ENCODE data around the gene TCEANC2. TPM values are rescaled to one million over a fixed set of nuclear protein-coding genes. Genes with fewer than 3 reads are reported as not detected.

Gene TCEANC2
- total RNA-seq, 1 donor from 2014 or later: 8.1 TPM

- TF ChIP-seq CTCF (IDR thresholded peaks at IDR 0.05): no peak
- ChIA-PET CTCF (no interaction called here), POLR2A (no interaction called here)
- Mint-ChIP-seq H3K4me1 (no peaks in the 10 kb centered on the region), H3K27me3 (peaks cover 19% of the 10 kb centered on the region), H3K4me3 (no peak overlapping the region), H3K27ac (no peak overlapping the region), H3K36me3 (ENCODE audit: low read depth) (no peaks in the 10 kb centered on the region), H3K9me3 (no peaks in the 10 kb centered on the region)
- intact Hi-C loops (cut with micrococcal nuclease): no loop called here
- ATAC-seq (ENCODE audit: low read depth): no peak
- no peak for DNase-seq
Measured at GRCh38 chr1:54012863-54013262, 40.5 kb upstream of the TCEANC2 start.

GRCh38 chr1:54013393-54014008, 39.9 kb upstream of the TCEANC2 start:
- intact Hi-C loops (cut with micrococcal nuclease): no loop called here
- no peak overlapping the region for H3K27ac Mint-ChIP-seq
- H3K36me3 Mint-ChIP-seq (ENCODE audit: low read depth): no peaks in the 10 kb centered on the region
- no peaks in the 10 kb centered on the region for H3K4me1 Mint-ChIP-seq
- POLR2A ChIA-PET: no interaction called here
- CTCF ChIA-PET: no interaction called here
- peaks cover 16% of the 10 kb centered on the region for H3K27me3 Mint-ChIP-seq
- H3K9me3 Mint-ChIP-seq: no peaks in the 10 kb centered on the region
- ATAC-seq (ENCODE audit: low read depth) (no peak), DNase-seq (no peak)
- no peak overlapping the region for H3K4me3 Mint-ChIP-seq
- TF ChIP-seq CTCF (IDR thresholded peaks at IDR 0.05): no peak

GRCh38 chr1:54014009-54014629, 39.3 kb upstream of the TCEANC2 start:
- CTCF ChIA-PET: no interaction called here
- intact Hi-C loops (cut with micrococcal nuclease): no loop called here
- Mint-ChIP-seq H3K27ac (no peak overlapping the region), H3K4me1 (no peaks in the 10 kb centered on the region), H3K27me3 (peaks cover 16% of the 10 kb centered on the region), H3K9me3 (no peaks in the 10 kb centered on the region), H3K36me3 (ENCODE audit: low read depth) (no peaks in the 10 kb centered on the region), H3K4me3 (no peak overlapping the region)
- TF ChIP-seq CTCF (IDR thresholded peaks at IDR 0.05): no peak
- ATAC-seq (ENCODE audit: low read depth) (no peak), DNase-seq (no peak)
- POLR2A ChIA-PET: no interaction called here

DNA sequence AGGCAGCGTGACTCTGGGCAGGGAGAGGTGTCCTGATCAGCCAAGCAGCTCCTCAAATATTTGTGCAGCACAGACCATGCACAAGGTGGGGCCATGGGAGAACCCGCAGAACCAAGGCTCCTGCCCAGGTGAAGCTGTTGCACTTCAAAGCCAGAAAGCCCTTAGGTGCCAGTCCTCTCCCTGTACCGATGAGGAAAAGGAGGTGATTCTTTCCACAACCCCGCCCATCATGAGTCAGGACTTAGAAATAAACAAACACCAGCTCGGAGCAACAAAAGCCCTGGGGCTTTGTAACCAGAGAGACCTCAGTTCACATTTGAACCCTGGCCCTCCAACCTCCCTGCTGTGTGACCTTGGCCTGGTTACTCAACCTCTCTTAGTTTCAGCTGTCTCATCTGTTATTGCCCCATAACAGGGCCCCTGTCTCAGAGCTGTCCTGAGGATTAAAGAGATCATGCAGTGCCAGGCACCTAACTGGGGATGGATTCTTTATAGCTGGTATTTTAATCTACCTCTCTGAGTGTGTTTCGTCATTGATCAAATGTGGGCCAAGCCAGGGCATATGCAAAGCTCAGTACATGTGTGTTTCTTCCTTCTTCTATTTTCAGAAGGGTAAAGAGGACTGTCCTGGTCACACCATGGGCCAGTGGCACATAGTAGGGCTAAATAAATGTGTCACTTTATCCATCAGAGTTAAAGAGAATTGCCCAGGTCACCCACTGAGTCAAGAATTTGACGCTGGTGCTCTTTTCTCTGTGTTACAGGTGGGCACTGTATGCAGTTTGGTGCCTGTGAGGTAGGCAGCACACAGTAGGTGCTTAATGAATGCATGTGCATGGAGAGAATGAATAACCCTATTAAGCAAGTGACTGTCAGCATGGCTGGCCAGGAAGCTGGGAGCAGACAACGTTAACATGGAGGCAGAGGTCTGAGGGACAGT, 36.8 kb upstream of the TCEANC2 start:
- no peaks in the 10 kb centered on the region for H3K9me3 Mint-ChIP-seq
- ChIA-PET CTCF (no interaction called here), POLR2A (no interaction called here)
- ATAC-seq (ENCODE audit: low read depth) (no peak), DNase-seq (no peak)
- H3K4me1 Mint-ChIP-seq: no peaks in the 10 kb centered on the region
- H3K36me3 Mint-ChIP-seq (ENCODE audit: low read depth): no peaks in the 10 kb centered on the region
- no peak for TF ChIP-seq CTCF (IDR thresholded peaks at IDR 0.05)
- no peak overlapping the region for H3K4me3 Mint-ChIP-seq
- H3K27ac Mint-ChIP-seq: no peak overlapping the region
- intact Hi-C loops (cut with micrococcal nuclease): no loop called here
- peaks cover 10% of the 10 kb centered on the region for H3K27me3 Mint-ChIP-seq

GRCh38 chr1:54017979-54018378, 35.4 kb upstream of the TCEANC2 start, which contains the start of gene LDLRAD1:
Gene LDLRAD1, minus strand, starts transcription at chr1:54018186. Its CDS starts 74 bp downstream, at chr1:54018112.
- ChIA-PET POLR2A (no interaction called here), CTCF (no interaction called here)
- DNase-seq (no peak), ATAC-seq (ENCODE audit: low read depth) (no peak)
- Mint-ChIP-seq H3K9me3 (no peaks in the 10 kb centered on the region), H3K27ac (no peak within 1 kb of the TSS), H3K36me3 (ENCODE audit: low read depth) (no peaks in the 10 kb centered on the region), H3K4me3 (no peak within 1 kb of the TSS), H3K27me3 (peaks cover 7% of the 10 kb centered on the region), H3K4me1 (no peaks in the 10 kb centered on the region)
- intact Hi-C loops (cut with micrococcal nuclease): no loop called here
- no peak for TF ChIP-seq CTCF (IDR thresholded peaks at IDR 0.05)

Measured in activated B cell treated with CpG ODN at 0.5 μM for 24 hours (primary cell).